Measurements from ENCODE around the gene NKAIN4.
A peak's percentile ranks its signal among the peaks of the same experiment; 100 is the strongest.
"Not testable (repeated sequence)": the region's sequence is repeated elsewhere in the genome, so short reads cannot be mapped to it uniquely, and the experiment has no call there.

The NKAIN4 gene

DNA sequence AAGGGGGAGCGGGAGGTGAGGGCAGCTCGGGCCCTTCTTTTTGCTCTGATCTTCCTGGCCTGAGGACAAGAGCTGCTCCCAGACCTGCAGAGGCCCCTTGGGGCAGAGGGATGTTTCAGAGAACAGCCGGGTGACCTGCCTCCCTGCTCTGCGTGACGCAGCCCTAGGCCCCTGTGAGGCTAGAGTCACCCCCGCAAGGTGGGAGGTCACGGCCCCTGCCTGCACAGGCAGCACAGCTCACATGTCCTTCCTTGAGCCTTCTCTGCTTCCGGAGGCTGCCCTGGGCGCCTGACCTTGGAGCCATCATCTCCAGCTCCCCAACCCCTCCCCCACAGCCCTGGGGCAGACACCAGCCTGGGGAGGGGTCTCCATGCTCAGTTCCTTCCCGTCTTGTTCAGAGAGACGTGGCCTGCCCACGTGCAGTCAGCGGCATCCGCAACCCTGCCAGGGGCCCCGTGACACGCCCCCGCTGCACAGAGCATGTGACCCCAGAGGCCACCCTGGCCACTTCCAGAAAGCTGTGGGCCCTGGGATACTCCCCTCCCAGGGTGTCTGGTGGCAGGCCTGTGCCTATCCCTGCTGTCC is 18.8 kb downstream of the NKAIN4 start, which contains the start of gene BIRC7:
BIRC7 (plus strand) TSS at position 507 of the 585 bp plus-strand sequence. CDS start 192 bp downstream, outside the sequence.
- DNase-seq (ENCODE audit: low read depth), result no peak

DNA sequence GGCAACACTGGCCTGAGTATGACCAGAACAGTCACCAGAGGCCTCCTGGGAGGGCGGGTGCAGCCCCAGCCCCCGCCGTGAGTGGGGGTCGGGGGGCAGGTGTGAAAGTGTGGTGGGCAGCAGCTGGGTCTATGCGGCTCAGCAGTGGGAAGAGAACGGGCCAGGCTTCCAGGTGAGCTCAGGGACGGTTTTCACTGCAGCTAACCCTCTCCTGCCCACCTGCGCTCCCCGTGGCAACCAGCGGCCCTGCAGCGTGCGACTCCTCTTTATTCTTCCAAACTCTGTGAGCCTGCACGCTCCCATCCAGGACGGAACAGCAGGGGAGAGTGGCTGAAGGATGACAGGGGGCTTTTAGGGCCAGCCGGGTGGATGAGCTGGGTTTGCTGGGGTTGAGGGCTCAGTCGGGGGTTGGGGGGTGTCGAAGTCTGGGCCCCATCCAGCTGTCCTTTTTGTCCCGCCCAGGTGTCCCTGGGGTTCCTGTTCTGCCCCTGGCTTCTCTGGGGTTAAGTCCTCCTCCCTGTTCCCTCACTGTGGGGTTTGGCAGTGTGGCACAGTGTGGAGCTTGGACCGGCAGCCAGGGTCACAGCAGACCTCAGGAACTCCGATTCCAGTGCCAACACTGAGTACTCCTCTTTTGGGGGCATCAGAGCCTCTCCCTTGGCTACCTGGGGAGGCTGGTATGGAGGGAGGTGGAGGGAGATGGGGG is 19.4 kb downstream of the NKAIN4 start:
- no peak for DNase-seq (ENCODE audit: low read depth)

GRCh38 chr20:63233924-63234323 is 20.3 kb downstream of the NKAIN4 start:
- DNase-seq (ENCODE audit: low read depth), result no peak

- DNase-seq (ENCODE audit: low read depth), result no peak
These were observed 21.3 kb downstream of the NKAIN4 start for GRCh38 chr20:63233061-63233344.

GRCh38 chr20:63232235-63233060 is 21.8 kb downstream of the NKAIN4 start:
- DNase-seq (ENCODE audit: low read depth), result peak; percentile 77

- no peak for DNase-seq (ENCODE audit: low read depth)
These were observed 23.4 kb downstream of the NKAIN4 start for GRCh38 chr20:63230800-63231268.

GRCh38 chr20:63228806-63229205 is 25.5 kb downstream of the NKAIN4 start:
- DNase-seq (ENCODE audit: low read depth), result no peak

DNA sequence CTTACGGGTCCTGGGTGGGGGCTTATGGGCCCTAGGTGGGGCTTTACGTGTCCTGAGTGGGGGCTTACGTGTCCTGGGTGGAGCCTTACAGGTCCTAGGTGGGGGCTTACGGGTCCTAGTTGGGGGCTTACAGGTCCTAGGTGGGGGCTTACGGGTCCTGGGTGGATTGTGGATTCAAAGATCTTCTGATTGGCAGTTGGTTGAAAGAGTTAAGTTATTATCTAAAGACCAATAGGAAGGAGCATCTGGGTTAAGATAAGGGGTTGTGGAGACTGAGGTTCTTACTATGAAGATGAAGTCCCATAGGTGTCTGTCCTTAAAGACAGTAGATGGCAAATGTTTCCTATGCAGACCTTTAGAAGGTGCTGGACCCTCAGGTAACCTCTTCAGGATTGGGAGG is 27.0 kb downstream of the NKAIN4 start:
- DNase-seq (ENCODE audit: low read depth), result no peak

DNA sequence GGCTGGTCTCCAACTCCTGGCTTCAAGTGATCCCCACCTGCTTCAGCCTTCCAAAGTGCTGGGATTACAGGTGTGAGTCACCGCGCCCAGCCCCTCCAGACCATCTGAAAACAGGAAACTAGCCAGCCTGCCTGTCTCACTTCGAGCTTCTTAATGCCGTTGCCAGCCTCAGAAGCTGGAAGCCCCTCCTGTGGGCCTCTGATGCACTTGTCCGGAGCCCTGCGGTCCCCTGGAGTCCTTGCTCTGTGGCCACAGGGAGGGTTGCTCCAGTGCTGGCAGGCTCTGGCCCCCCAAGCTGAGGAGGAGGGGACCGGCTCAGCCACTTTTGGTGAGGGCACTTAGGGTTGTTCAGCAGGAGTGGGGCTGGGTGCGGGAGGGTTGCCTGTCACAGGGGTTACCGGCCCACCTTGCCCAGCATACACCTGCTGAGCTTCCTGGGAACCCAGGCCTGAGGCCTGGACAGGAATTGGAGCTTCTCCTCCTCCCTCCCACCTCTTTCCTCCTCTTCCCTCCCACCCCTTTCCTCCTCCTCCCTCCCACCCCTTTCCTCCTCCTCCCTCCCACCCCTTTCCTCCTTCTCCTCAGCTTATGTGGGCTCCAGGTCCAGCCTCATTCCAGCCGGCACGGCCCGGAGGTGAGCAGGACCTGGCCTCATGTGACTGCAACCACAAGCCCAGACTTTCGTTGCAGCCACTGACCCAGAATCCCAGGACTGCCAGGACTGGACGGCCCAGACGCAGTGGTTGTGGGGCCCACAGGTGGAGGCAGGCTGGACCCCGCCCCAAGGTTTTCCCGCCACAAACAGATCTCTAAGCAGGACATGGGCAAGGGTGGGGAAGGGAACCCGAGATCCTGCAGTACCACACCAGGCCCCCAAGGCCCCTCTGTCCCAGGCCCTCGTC is 28.0 kb downstream of the NKAIN4 start:
- DNase-seq (ENCODE audit: low read depth), result no peak

GRCh38 chr20:63225082-63225454 is 29.2 kb downstream of the NKAIN4 start:
- DNase-seq (ENCODE audit: low read depth), result no peak

- DNase-seq (ENCODE audit: low read depth), result no peak
These were observed 29.7 kb downstream of the NKAIN4 start for GRCh38 chr20:63224412-63225081.

GRCh38 chr20:63223826-63224207 is 30.4 kb downstream of the NKAIN4 start:
- DNase-seq (ENCODE audit: low read depth), result no peak

- DNase-seq (ENCODE audit: low read depth), result no peak
These were observed 31.0 kb downstream of the NKAIN4 start for GRCh38 chr20:63223121-63223825.

DNA sequence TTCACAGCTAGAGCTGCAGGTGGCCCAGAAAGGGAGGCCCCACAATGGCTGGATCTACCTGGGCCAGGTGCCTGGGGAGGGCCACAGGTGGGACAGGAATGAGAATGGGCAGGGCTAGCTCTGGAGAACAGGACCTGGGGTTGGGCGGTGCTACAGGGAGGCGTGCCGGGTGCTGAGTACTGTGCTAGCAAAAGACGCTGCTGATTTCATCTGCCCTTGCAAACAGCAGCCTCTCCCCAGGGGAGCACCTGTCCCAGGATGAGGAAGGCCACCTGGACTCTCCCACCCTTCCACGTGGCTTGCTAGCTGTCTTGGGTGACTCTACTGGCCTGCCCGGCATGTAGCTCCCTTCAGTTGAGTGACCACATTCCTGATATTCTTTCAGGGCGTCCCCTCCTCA is 31.7 kb downstream of the NKAIN4 start:
- no peak for DNase-seq (ENCODE audit: low read depth)

DNA sequence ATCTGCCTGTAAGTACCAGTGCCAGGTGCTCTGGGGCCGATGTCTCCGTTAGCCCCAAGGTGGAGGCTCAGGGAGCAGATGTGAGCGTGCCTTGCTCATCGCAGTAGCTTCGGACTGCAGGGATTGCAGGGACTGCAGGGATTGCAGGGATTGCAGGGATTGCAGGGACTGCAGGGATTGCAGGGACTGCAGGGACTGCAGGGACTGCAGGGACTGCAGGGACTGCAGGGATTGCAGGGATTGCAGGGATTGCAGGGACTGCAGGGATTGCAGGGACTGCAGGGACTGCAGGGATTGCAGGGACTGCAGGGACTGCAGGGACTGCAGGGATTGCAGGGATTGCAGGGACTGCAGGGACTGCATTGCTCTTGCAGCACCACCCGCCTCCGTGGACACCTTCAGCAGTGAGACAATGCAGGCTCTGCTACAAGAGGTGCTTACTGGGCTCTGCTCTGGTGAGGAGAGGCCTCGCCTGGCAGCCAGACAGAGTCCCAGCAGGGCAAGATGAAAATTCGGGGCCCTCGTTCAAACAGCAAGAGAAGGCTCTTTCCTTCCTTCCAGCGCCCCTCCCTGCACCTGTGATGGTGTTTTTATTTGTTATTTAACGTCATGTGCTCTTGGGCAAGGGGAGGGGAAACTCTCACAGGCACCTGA is 32.7 kb downstream of the NKAIN4 start:
- not testable (repeated sequence) for DNase-seq (ENCODE audit: low read depth)

- DNase-seq (ENCODE audit: low read depth), result no peak
These were observed 33.4 kb downstream of the NKAIN4 start for GRCh38 chr20:63220696-63221399.

DNA sequence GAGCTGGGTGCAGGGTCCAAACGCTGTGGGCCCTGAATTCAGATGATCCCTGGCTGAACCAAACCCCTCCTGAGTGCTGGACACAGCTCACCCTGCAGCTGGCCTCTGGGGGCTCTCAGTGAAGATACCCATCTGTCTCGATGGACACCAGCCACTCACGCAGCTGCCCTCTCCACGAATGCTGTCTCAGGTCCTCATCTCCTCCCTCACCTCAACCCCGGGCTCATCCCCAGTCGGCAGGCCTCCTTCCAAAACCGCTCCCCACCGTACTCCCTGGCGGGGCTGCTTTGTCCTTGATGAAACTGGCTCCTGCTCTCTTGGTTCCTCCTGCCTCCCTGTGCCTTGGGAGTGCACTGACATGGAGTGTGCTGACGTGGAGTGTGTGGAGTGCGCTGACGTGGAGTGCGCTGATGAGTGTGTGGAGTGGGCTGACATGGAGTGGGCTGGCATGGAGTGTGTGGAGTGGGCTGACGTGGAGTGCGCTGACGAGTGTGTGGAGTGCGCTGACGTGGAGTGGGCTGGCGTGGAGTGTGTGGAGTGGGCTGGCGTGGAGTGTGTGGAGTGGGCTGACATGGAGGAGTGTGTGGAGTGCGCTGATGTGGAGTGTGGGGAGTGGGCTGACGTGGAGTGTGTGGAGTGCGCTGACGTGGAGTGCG is 34.3 kb downstream of the NKAIN4 start:
- DNase-seq (ENCODE audit: low read depth), result no peak

DNA sequence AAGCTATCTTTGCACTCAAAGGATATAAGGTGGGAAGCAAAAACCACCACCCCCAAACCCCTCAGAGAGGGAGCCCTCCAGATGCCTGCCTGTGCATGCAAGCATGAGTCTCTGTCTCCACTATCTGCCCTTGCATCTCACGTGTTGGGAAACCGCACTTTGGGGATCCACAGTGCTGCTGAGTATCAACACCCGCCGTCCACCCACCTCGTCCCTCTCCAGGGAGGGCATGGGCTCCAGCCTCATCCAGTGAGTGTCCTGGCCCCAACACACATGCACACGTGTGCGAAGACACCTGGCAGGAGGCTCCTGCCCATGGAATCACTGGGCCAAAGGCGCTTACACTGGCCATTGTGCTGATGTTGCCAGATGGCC is 34.8 kb downstream of the NKAIN4 start:
- no peak for DNase-seq (ENCODE audit: low read depth)

Measured in non-pigmented ciliary epithelial cell (primary cell).